Panc1 (cell line): ENCODE results near the gene DIP2C.

Experiments
- POLR2AphosphoS5 ChIP-seq: IDR thresholded peaks from 2 replicates; pipeline ENCODE4 v1.6.1; 2012; ENCODE audit warnings: mild to moderate bottlenecking, low read depth, low read length, moderate library complexity
- SIN3A ChIP-seq: IDR thresholded peaks from 2 replicates; pipeline ENCODE4 v1.6.1; 2012; ENCODE audit warnings: low read depth, mild to moderate bottlenecking, low read length, moderate library complexity, borderline replicate concordance; ENCODE audit not compliant: insufficient read depth
- TF ChIP-seq, protein P1 (sequence below): fragments of 450-650 bp; IDR thresholded peaks from 2 replicates; pipeline ENCODE4 v1.5.1; 2017; ENCODE audit warnings: mild to moderate bottlenecking

DNA sequence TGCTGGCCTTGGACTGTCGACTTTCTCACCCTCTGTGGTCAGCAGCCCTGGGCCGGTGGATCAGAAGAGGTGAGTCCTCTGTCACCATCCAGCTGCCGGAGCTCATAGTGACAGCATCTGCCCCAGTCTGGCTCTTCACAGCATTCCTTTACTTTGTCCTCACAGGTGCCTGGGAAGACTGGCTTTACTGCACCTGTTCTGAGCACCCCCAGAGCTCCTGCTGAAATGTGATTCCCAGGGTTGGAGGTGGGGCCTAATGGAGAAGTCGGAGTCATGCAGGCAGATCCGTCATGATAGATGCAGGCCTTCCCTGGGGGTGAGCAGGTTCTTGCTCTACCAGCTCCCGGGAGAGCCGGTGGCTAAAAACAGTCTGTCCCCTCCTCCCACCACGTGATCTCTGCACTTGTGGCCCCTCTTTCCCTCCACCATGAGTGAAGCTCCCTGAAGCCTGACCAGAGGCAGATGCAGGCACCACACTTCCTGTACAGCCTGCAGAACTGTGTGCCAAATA is 382.7 kb downstream of the DIP2C start:
- no peak for TF ChIP-seq POLR2AphosphoS5
- TF ChIP-seq, protein P1, sequence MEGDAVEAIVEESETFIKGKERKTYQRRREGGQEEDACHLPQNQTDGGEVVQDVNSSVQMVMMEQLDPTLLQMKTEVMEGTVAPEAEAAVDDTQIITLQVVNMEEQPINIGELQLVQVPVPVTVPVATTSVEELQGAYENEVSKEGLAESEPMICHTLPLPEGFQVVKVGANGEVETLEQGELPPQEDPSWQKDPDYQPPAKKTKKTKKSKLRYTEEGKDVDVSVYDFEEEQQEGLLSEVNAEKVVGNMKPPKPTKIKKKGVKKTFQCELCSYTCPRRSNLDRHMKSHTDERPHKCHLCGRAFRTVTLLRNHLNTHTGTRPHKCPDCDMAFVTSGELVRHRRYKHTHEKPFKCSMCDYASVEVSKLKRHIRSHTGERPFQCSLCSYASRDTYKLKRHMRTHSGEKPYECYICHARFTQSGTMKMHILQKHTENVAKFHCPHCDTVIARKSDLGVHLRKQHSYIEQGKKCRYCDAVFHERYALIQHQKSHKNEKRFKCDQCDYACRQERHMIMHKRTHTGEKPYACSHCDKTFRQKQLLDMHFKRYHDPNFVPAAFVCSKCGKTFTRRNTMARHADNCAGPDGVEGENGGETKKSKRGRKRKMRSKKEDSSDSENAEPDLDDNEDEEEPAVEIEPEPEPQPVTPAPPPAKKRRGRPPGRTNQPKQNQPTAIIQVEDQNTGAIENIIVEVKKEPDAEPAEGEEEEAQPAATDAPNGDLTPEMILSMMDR: no peak
- TF ChIP-seq SIN3A: no peak
